Transverse colon (tissue), 4 donors: Measurements from ENCODE around the gene BAIAP2. TPM values are rescaled to one million over a fixed set of nuclear protein-coding genes. Genes with fewer than 3 reads are reported as not detected.

Source experiments
- DNase-seq: peaks from one replicate; pipeline ENCODE4 v3.0.0-alpha.2; 2019
- H3K27ac ChIP-seq, 4 donors: fragments of 200-600 bp; sonication (generic); 2 replicates each; pipeline ENCODE4 v1.5.1; 2016 to 2018; ENCODE audit warnings: inconsistent platforms in 4 of 4
- H3K27me3 ChIP-seq: fragments of 200-600 bp; sonication (generic); 2 replicates; pipeline ENCODE4 v1.5.1; 2017; ENCODE audit warnings: inconsistent platforms
- H3K36me3 ChIP-seq, 4 donors: fragments of 200-600 bp; sonication (generic); 2 replicates each; pipeline ENCODE4 v1.5.1; 2017 to 2019; ENCODE audit warnings: inconsistent platforms in 4 of 4
- H3K4me1 ChIP-seq, 4 donors: fragments of 200-600 bp; sonication (generic); 2 replicates each; pipeline ENCODE4 v1.5.1; 2017 to 2020; ENCODE audit warnings: inconsistent platforms in 4 of 4
- H3K4me3 ChIP-seq, 4 donors: fragments of 200-600 bp; sonication (generic); 1 replicate in 1 of 4; 2 replicates in 3 of 4; pipeline versions ENCODE4 v1.5.1 to v1.6.1; 2017 to 2019; ENCODE audit warnings: inconsistent platforms in 4 of 4
- H3K9me3 ChIP-seq, 2 donors: fragments of 200-600 bp; sonication (generic); 2 replicates each; pipeline ENCODE4 v1.5.1; 2017 to 2019; ENCODE audit warnings: inconsistent platforms in 2 of 2
- CTCF ChIP-seq, 5 experiments: fragments of 200-600 bp in 3 of 5; fragments of 450-650 bp in 2 of 5; sonication (generic) in 3 of 5; IDR thresholded peaks; 1 replicate in 2 of 5; 2 replicates in 3 of 5; pipeline ENCODE4 v1.5.1; 2016 to 2017; ENCODE audit warnings: antibody characterized with exemption in 5 of 5, inconsistent platforms in 3 of 5, mild to moderate bottlenecking in 2 of 5, moderate library complexity in 1 of 5
- EP300 ChIP-seq: sonication (generic); formaldehyde crosslinking; IDR thresholded peaks from one replicate; pipeline ENCODE4 v1.6.1; 2017; ENCODE audit warnings: antibody characterized with exemption, low read depth
- POLR2A ChIP-seq: fragments of 450-650 bp; IDR thresholded peaks from one replicate; pipeline ENCODE4 v1.6.1; 2016; ENCODE audit warnings: antibody characterized with exemption, mild to moderate bottlenecking, moderate library complexity
- POLR2AphosphoS5 ChIP-seq, 3 donors: sonication (generic); formaldehyde crosslinking; IDR thresholded peaks; one replicate each; pipeline ENCODE4 v1.6.1; 2016; ENCODE audit warnings: antibody characterized with exemption in 3 of 3
- WGBS, 2 donors: methylation state at CpG; one replicate each; pipeline ENCODE4 v1.1.5; 2018; ENCODE audit warnings: low coverage in 1 of 2; 5-methylcytosine and 5-hydroxymethylcytosine counted together
- in situ Hi-C, 4 donors: fragments of 200-750 bp; cut with MboI; loops; one replicate each; pipeline versions ENCODE4 v1.15.0 to v1.15.1; 2017; ENCODE audit warnings: low sequenced_read_pairs in 3 of 4, low pct_ligation_motif_present in 1 of 4, low pct_unique_long_range_greater_than_20kb in 1 of 4
- intact Hi-C: fragments of 100-400 bp; cut with DNase I; formaldehyde crosslinking; loops from one replicate; pipeline ENCODE4 v1.15.1; 2023; ENCODE audit warnings: low total_unique reads
- total RNA-seq, 4 donors: library from RNA; depleted of rRNA; stranded (reverse); fragments of >200 nt; gene quantifications; one replicate each; pipeline ENCODE4 v1.1.0, GENCODE V29; 2016

BAIAP2 gene
- total RNA-seq, 4 donors from 2014 or later = 11.7 to 62.1 (median 39.6) TPM

DNA sequence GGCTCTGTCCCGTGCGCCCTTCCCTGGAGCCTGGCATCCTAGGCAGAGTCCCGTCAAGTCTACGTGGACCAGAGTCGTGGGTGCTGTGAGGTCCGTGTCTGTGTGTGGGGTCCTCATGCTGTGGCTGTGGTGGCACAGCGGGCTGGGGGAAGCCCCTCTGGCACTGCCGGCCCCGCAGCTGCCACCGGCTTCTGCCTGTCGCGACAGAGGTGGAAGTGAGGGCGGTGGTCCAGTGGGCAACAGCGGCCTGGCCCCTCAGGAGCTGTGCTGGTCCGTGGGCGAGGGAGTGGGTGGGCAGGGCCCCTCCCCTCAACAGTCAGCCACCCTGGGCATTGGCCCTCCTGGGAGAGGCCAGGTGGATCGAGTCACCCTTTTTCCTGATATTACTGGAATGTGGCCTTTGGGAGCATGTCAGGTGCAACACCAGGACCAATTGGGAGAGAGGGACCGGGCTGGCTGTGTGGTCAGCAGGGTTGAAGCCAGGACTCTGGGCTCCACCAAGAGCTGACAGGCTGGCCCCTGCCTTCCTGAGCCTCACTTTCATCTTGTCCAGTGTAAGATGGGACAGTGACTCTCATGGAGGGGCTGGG lies 11.9 kb downstream of the BAIAP2 start:
- H3K4me1 ChIP-seq = peaks cover 23 to 62% (median 43%) of the 10 kb centered on the region in 4 donors
- H3K27me3 ChIP-seq = no peaks in the 10 kb centered on the region
- H3K27ac ChIP-seq = peak overlapping the region in 2 of 4 donors; percentile 6 to 9
- no peaks in the 10 kb centered on the region for H3K9me3 ChIP-seq
- intact Hi-C loops = no loop called here
- H3K4me3 ChIP-seq = no peak overlapping the region
- DNase-seq = no peak
- TF ChIP-seq CTCF (IDR thresholded peaks at IDR 0.05) (no peak), EP300 (no peak), POLR2AphosphoS5 (IDR thresholded peaks at IDR 0.05) (no peak), POLR2A (no peak)
- in situ Hi-C loops = no loop called here
- 63% methylated on average over 14 of the region's 18 CpGs; no CpG with 5 or more reads in 1 of the 2 donors for WGBS, 2 donors
- H3K36me3 ChIP-seq = no peaks in the 10 kb centered on the region

- Histone ChIP-seq H3K4me3 (no peak overlapping the region), H3K36me3 (no peaks in the 10 kb centered on the region), H3K27ac (peak overlapping the region in 2 of 4 donors; percentile 61 to 67), H3K27me3 (no peaks in the 10 kb centered on the region), H3K4me1 (peaks cover 22 to 62% (median 46%) of the 10 kb centered on the region in 4 donors), H3K9me3 (no peaks in the 10 kb centered on the region)
- in situ Hi-C loops (no loop called here), intact Hi-C loops (no loop called here)
- TF ChIP-seq POLR2AphosphoS5 (IDR thresholded peaks at IDR 0.05) = no peak
- no peak for TF ChIP-seq CTCF (IDR thresholded peaks at IDR 0.05)
- no peak for TF ChIP-seq POLR2A
- no peak for TF ChIP-seq EP300
- DNase-seq = no peak
- 87% methylated on average over 26 of the region's 28 CpGs; no CpG with 5 or more reads in 1 of the 2 donors for WGBS, 2 donors
Measured at GRCh38 chr17:81048827-81049371, 13.9 kb downstream of the BAIAP2 start.

DNA sequence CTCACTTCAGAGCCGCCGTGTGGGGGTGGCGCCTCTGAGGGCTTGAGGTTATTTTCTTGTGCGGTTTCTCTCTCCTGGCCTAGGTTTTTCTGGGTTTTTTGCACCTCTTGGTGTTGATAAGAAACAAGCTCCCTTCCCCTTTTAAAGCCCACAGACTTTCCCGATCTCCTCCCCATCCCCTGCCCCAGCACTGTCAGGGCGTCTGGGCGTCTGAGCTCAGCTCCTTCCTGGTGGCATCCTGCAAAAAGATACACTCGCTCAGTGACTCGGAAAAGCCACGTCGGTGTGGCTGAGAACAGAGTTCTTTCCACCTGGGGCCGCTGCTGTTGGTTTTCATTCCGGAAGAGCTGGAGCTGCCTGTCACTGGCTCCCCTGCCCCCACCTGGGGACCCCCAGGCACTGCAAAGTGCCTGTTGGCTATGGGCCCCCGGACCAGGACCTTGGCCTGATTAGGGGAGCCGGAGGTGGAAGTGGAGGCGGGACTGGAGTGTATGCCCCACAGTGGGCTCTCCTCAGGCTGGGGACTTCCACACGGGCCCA lies 14.5 kb downstream of the BAIAP2 start:
- Histone ChIP-seq H3K4me1 (peaks cover 16 to 56% (median 43%) of the 10 kb centered on the region in 4 donors), H3K27me3 (no peaks in the 10 kb centered on the region), H3K4me3 (no peak overlapping the region), H3K9me3 (no peaks in the 10 kb centered on the region), H3K36me3 (no peaks in the 10 kb centered on the region), H3K27ac (peak overlapping the region; percentile 37 to 67 (median 51))
- intact Hi-C loops = no loop called here
- WGBS, 2 donors = 54% methylated on average over 17 of the region's 17 CpGs; no CpG with 5 or more reads in 1 of the 2 donors
- DNase-seq = no peak
- TF ChIP-seq POLR2AphosphoS5 (IDR thresholded peaks at IDR 0.05) = no peak
- TF ChIP-seq CTCF (IDR thresholded peaks at IDR 0.05) = no peak
- no peak for TF ChIP-seq EP300
- no peak for TF ChIP-seq POLR2A
- in situ Hi-C loops = no loop called here

DNA sequence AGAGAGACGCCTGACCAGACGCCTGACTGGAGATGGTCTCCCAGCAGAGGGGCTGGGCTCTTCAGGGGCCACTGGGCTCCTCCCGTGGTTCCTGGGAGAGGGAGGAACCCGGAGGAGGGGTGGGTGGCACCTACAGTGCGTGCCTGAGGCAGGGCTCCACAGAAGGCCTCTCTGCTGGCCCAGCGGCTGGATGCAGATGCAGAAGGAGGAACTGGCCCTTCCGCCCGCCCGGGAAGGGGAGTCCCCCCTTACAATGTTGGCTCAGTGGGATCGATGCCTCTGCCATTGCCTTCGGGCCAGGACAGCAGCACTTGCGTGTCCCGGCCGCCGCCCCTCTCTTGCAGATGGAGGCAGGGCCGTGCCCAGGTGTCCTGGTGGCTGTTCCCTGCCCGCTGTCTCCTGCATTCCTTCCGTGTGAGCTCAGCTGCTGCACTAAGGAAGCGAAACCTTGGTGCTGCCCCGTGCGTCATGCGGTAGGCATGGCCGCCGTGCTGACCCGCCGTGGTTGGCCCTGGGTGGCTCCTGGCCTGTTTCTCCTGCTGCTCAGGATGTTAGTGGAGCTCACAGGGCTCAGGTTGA lies 15.1 kb downstream of the BAIAP2 start:
- H3K4me3 ChIP-seq = no peak overlapping the region
- in situ Hi-C loops (no loop called here), intact Hi-C loops (no loop called here)
- H3K4me1 ChIP-seq = peaks cover 10 to 50% (median 36%) of the 10 kb centered on the region in 4 donors
- H3K36me3 ChIP-seq = no peaks in the 10 kb centered on the region
- peak; percentile 82 for DNase-seq
- H3K27ac ChIP-seq = peak overlapping the region; percentile 37 to 67 (median 51)
- TF ChIP-seq POLR2A (peak; percentile 35), CTCF (IDR thresholded peaks at IDR 0.05) (peak in 1 of 5 experiments; percentile 19), POLR2AphosphoS5 (IDR thresholded peaks at IDR 0.05) (peak; percentile 47 to 55 (median 54)), EP300 (no peak)
- no peaks in the 10 kb centered on the region for H3K9me3 ChIP-seq
- no peaks in the 10 kb centered on the region for H3K27me3 ChIP-seq
- WGBS, 2 donors = 57% methylated on average over 20 of the region's 26 CpGs; no CpG with 5 or more reads in 1 of the 2 donors
